22Rv1 (cell line): ENCODE results near the gene IGLL5.
A peak's percentile ranks its signal among the peaks of the same experiment; 100 is the strongest.

Experiments
- H3K27ac ChIP-seq: fragments of 450-650 bp; 2 replicates; pipeline ENCODE4 v1.5.1; 2017
- CTCF ChIP-seq: fragments of 450-650 bp; IDR thresholded peaks from 2 replicates; pipeline ENCODE4 v1.5.1; 2017; ENCODE audit warnings: mild to moderate bottlenecking
- ZFX ChIP-seq: fragments of 450-650 bp; IDR thresholded peaks from 2 replicates; pipeline ENCODE4 v1.6.1; 2017; ENCODE audit warnings: antibody characterized with exemption, borderline replicate concordance

The IGLL5 gene

GRCh38 chr22:22935546-22936157 is 48.0 kb downstream of the IGLL5 start:
- TF ChIP-seq ZFX (no peak), CTCF (no peak)
- H3K27ac ChIP-seq = no peak overlapping the region

- no peak for TF ChIP-seq ZFX
- H3K27ac ChIP-seq = no peak overlapping the region
These were observed 48.7 kb downstream of the IGLL5 start for GRCh38 chr22:22936180-22936914.

GRCh38 chr22:22936915-22937656 is 49.5 kb downstream of the IGLL5 start:
- H3K27ac ChIP-seq = no peak overlapping the region
- no peak for TF ChIP-seq ZFX
- no peak for TF ChIP-seq CTCF

- TF ChIP-seq ZFX = no peak
- TF ChIP-seq CTCF = no peak
- H3K27ac ChIP-seq = no peak overlapping the region
These were observed 50.4 kb downstream of the IGLL5 start for GRCh38 chr22:22937894-22938480.

GRCh38 chr22:22938672-22939587 is 51.3 kb downstream of the IGLL5 start:
- TF ChIP-seq ZFX (no peak), CTCF (no peak)
- peak overlapping the region; percentile 53 for H3K27ac ChIP-seq

- no peak for TF ChIP-seq ZFX
- TF ChIP-seq CTCF = no peak
- H3K27ac ChIP-seq = peak overlapping the region; percentile 53
These were observed 52.2 kb downstream of the IGLL5 start for GRCh38 chr22:22939588-22940368.
